ENCODE results near the gene HDAC8. TPM values are rescaled to one million over a fixed set of nuclear protein-coding genes. Genes with fewer than 3 reads are reported as not detected.
A peak's percentile ranks its signal among the peaks of the same experiment; 100 is the strongest.
"Not testable (repeated sequence)": the region's sequence is repeated elsewhere in the genome, so short reads cannot be mapped to it uniquely, and the experiment has no call there.

The HDAC8 gene
- polyA plus RNA-seq, 1 experiment, result 14.9 TPM

- POLR2A ChIA-PET, result no interaction called here
- TF ChIP-seq CTCF (IDR thresholded peaks at IDR 0.05; ENCODE audit: insufficient read depth, low read depth, low read length), result 0 out of 2 replicates have a peak, but pooled peaks have one; percentile 7
- Histone ChIP-seq H3K27me3 (ENCODE audit: control insufficient read depth, insufficient read depth, low read length) (no peaks in the 10 kb centered on the region), H3K36me3 (ENCODE audit: control insufficient read depth, insufficient read depth, low read length) (no peaks in the 10 kb centered on the region), H3K4me3 (ENCODE audit: low read depth, low read length) (no peak overlapping the region)
- CTCF ChIA-PET, result no interaction called here
- no peak for DNase-seq (ENCODE audit: low read depth)
These were observed 36.7 kb upstream of the HDAC8 start for GRCh38 chrX:72609313-72609712.

GRCh38 chrX:72604705-72605104 lies 32.1 kb upstream of the HDAC8 start:
- DNase-seq (ENCODE audit: low read depth), result no peak
- Histone ChIP-seq H3K36me3 (ENCODE audit: control insufficient read depth, insufficient read depth, low read length) (no peaks in the 10 kb centered on the region), H3K4me3 (ENCODE audit: low read depth, low read length) (no peak overlapping the region), H3K27me3 (ENCODE audit: control insufficient read depth, insufficient read depth, low read length) (no peaks in the 10 kb centered on the region)
- no peak for TF ChIP-seq CTCF (IDR thresholded peaks at IDR 0.05; ENCODE audit: insufficient read depth, low read depth, low read length)
- CTCF ChIA-PET, result no interaction called here
- POLR2A ChIA-PET, result no interaction called here

- DNase-seq (ENCODE audit: low read depth), result no peak
- Histone ChIP-seq H3K27me3 (ENCODE audit: control insufficient read depth, insufficient read depth, low read length) (no peaks in the 10 kb centered on the region), H3K4me3 (ENCODE audit: low read depth, low read length) (no peak overlapping the region), H3K36me3 (ENCODE audit: control insufficient read depth, insufficient read depth, low read length) (no peaks in the 10 kb centered on the region)
- ChIA-PET CTCF (no interaction called here), POLR2A (interaction anchor here (0.6 kb wide), 1 partner anchor 63 kb away, joined by 3 read pairs; no protein-coding TSS in a partner anchor)
- TF ChIP-seq CTCF (IDR thresholded peaks at IDR 0.05; ENCODE audit: insufficient read depth, low read depth, low read length), result no peak
These were observed 31.5 kb upstream of the HDAC8 start for GRCh38 chrX:72604112-72604511.

- DNase-seq (ENCODE audit: low read depth); CTCF ChIA-PET; H3K27me3 ChIP-seq (ENCODE audit: control insufficient read depth, insufficient read depth, low read length); H3K36me3 ChIP-seq (ENCODE audit: control insufficient read depth, insufficient read depth, low read length); POLR2A ChIA-PET; H3K4me3 ChIP-seq (ENCODE audit: low read depth, low read length): not testable (repeated sequence)
These were observed 18.4 kb upstream of the HDAC8 start for GRCh38 chrX:72591038-72591437.

- POLR2A ChIA-PET, result no interaction called here
- Histone ChIP-seq H3K4me3 (ENCODE audit: low read depth, low read length) (no peak overlapping the region), H3K27me3 (ENCODE audit: control insufficient read depth, insufficient read depth, low read length) (no peaks in the 10 kb centered on the region), H3K36me3 (ENCODE audit: control insufficient read depth, insufficient read depth, low read length) (no peaks in the 10 kb centered on the region)
- CTCF ChIA-PET, result no interaction called here
- DNase-seq (ENCODE audit: low read depth), result no peak
- TF ChIP-seq CTCF (IDR thresholded peaks at IDR 0.05; ENCODE audit: insufficient read depth, low read depth, low read length), result no peak
These were observed 11.5 kb upstream of the HDAC8 start for GRCh38 chrX:72584163-72584562.

- H3K27me3 ChIP-seq (ENCODE audit: control insufficient read depth, insufficient read depth, low read length), result no peaks in the 10 kb centered on the region
- ChIA-PET CTCF (no interaction called here), POLR2A (no interaction called here)
- no peak for DNase-seq (ENCODE audit: low read depth)
- no peak overlapping the region for H3K4me3 ChIP-seq (ENCODE audit: low read depth, low read length)
- TF ChIP-seq CTCF (IDR thresholded peaks at IDR 0.05; ENCODE audit: insufficient read depth, low read depth, low read length), result no peak
- H3K36me3 ChIP-seq (ENCODE audit: control insufficient read depth, insufficient read depth, low read length), result no peaks in the 10 kb centered on the region
These were observed 3.7 kb upstream of the HDAC8 start for GRCh38 chrX:72576141-72576894.
